Skeletal muscle satellite cell (primary cell): Measurements from ENCODE around the gene GBP1.
"Not testable (repeated sequence)": the region's sequence is repeated elsewhere in the genome, so short reads cannot be mapped to it uniquely, and the experiment has no call there.

Experiments
- H3K27me3 ChIP-seq: 2 replicates; pipeline ENCODE4 v1.7.0; 2013; ENCODE audit warnings: low read length; ENCODE audit not compliant: control insufficient read depth, insufficient read depth
- H3K36me3 ChIP-seq: 2 replicates; pipeline ENCODE4 v1.7.0; 2013; ENCODE audit warnings: mild to moderate bottlenecking, control low read depth, low read length; ENCODE audit not compliant: insufficient read depth
- H3K4me1 ChIP-seq: 2 replicates; pipeline ENCODE4 v1.7.0; 2013; ENCODE audit warnings: low read length; ENCODE audit not compliant: control insufficient read depth, insufficient read depth
- H3K4me2 ChIP-seq: 2 replicates; pipeline ENCODE4 v1.7.0; 2013; ENCODE audit warnings: mild to moderate bottlenecking, low read length
- H3K4me3 ChIP-seq: 2 replicates; pipeline ENCODE4 v1.7.0; 2013; ENCODE audit warnings: low read length
- H3K9ac ChIP-seq: 2 replicates; pipeline ENCODE4 v1.7.0; 2013; ENCODE audit warnings: mild to moderate bottlenecking, low read depth, low read length, moderate library complexity
- H3K9me3 ChIP-seq: replicated peaks from 2 replicates; pipeline ENCODE4 v1.7.0; 2013; ENCODE audit warnings: mild to moderate bottlenecking, control low read depth, low read length

GBP1 gene

DNA sequence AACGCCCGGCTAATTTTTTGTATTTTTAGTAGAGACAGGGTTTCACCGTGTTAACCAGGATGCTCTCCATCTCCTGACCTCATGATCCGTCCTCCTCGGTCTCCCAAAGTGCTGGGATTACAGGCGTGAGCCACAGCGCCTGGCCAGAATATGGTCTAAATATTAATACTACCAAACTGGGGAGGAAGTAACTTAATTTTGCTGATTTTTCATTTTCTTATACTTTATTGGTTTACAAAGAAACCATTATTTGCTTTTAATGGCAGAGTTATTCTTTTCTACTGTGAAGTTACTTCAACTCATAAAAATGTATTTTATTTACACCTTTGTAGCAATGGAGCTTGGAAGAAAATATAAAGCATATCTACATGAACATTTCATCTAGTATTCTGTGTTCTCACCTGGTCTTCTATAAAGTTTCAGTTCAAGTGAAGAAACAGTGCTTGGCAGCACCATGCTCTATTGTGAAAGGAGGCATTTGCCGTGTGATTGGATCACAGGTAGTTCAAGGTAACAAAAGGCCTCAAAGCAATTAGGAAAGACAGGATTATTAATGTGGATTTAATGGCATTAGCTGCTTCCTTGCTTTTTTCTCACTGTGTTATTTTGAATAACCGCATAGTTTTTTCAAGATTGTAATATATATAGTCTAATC lies 13.6 kb downstream of the GBP1 start:
- H3K36me3 ChIP-seq = peaks cover 17% of the 10 kb centered on the region
- H3K4me1 ChIP-seq = no peaks in the 10 kb centered on the region
- H3K4me3 ChIP-seq = no peak overlapping the region
- H3K9ac ChIP-seq = no peak overlapping the region
- no peaks in the 10 kb centered on the region for H3K9me3 ChIP-seq
- H3K4me2 ChIP-seq = no peak overlapping the region
- H3K27me3 ChIP-seq = no peaks in the 10 kb centered on the region

- no peak overlapping the region for H3K4me2 ChIP-seq
- no peaks in the 10 kb centered on the region for H3K9me3 ChIP-seq
- H3K4me3 ChIP-seq = no peak overlapping the region
- H3K9ac ChIP-seq = no peak overlapping the region
- H3K27me3 ChIP-seq = no peaks in the 10 kb centered on the region
- no peaks in the 10 kb centered on the region for H3K4me1 ChIP-seq
- H3K36me3 ChIP-seq = peaks cover 14% of the 10 kb centered on the region
Observed at GRCh38 chr1:89050649-89051033, 14.4 kb downstream of the GBP1 start.

GRCh38 chr1:89049901-89050648 lies 14.9 kb downstream of the GBP1 start:
- H3K4me3 ChIP-seq, H3K27me3 ChIP-seq, H3K4me1 ChIP-seq, H3K9ac ChIP-seq, H3K4me2 ChIP-seq, H3K9me3 ChIP-seq: not testable (repeated sequence)
- peaks cover 14% of the 10 kb centered on the region for H3K36me3 ChIP-seq

DNA sequence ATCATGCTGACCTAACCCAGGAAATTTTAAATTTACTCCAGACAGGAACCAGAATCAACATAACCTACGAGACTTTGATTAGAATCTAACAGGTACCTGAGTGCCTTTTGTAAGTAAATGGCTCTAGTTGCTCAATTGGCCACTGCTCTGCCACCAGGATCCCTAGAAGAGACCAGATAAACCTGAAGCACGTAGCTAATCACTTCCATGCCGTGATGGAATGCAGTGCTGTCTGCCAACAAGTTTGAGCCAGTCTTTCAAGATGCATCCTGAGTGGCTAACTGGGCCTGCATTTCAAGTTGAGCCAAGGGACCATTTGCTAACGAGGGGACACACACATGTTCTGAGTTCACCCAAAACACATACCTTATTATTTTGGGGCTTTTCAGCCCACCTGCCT lies 15.8 kb downstream of the GBP1 start:
- not testable (repeated sequence) for H3K9me3 ChIP-seq, H3K4me3 ChIP-seq, H3K4me2 ChIP-seq, H3K4me1 ChIP-seq, H3K9ac ChIP-seq, H3K27me3 ChIP-seq
- H3K36me3 ChIP-seq = peaks cover 14% of the 10 kb centered on the region

GRCh38 chr1:89047734-89048133 lies 17.3 kb downstream of the GBP1 start:
- Histone ChIP-seq H3K9ac (no peak overlapping the region), H3K4me1 (no peaks in the 10 kb centered on the region), H3K27me3 (no peaks in the 10 kb centered on the region), H3K4me3 (no peak overlapping the region), H3K36me3 (peaks cover 3% of the 10 kb centered on the region), H3K9me3 (no peaks in the 10 kb centered on the region), H3K4me2 (no peak overlapping the region)

GRCh38 chr1:89046318-89047183 lies 18.5 kb downstream of the GBP1 start:
- H3K36me3 ChIP-seq, H3K9me3 ChIP-seq, H3K4me3 ChIP-seq, H3K27me3 ChIP-seq, H3K4me1 ChIP-seq, H3K9ac ChIP-seq, H3K4me2 ChIP-seq: not testable (repeated sequence)

DNA sequence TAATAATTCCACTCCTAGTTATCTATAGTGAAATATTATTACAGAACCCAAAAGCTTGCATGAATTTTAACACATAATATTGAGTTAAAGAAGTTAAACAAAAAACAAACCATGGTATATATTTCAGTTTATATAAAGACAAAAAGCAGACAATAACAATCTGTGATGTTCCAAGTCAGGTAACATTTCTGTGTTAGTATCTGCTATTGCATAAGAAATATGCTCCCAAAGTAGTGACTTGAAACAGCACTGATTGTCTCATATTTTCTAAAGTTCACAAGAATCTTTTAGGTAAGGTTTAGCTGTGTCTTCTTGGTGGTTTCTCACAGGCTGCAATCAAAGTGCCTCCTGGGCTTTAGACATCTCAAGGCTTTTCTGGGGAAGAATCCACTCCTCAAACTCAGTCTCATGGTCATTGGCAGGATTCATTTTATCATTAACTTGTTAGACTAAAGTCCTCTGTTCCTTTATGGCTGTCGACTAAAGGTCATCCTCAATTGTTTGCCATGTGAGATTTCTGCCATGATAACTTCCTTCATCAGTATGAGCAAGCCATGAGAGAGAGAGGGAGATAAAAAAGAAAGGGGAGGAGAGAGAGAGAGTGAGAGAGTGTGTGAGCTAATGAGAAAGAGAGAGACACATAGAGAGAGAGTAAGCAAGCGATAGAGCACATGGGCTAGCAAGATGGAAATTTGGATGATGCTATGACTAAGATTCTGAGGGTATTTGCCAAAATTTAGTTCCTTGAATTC lies 19.9 kb downstream of the GBP1 start:
- Histone ChIP-seq H3K4me3 (no peak overlapping the region), H3K27me3 (no peaks in the 10 kb centered on the region), H3K4me2 (no peak overlapping the region), H3K4me1 (peaks cover 9% of the 10 kb centered on the region), H3K9ac (no peak overlapping the region), H3K36me3 (no peaks in the 10 kb centered on the region), H3K9me3 (no peaks in the 10 kb centered on the region)

GRCh38 chr1:89043940-89044339 lies 21.1 kb downstream of the GBP1 start:
- H3K9me3 ChIP-seq = no peaks in the 10 kb centered on the region
- no peak overlapping the region for H3K4me2 ChIP-seq
- no peak overlapping the region for H3K4me3 ChIP-seq

GRCh38 chr1:89042491-89042890 lies 22.5 kb downstream of the GBP1 start:
- Histone ChIP-seq H3K4me2 (no peak overlapping the region), H3K9ac (no peak overlapping the region), H3K27me3 (no peaks in the 10 kb centered on the region), H3K36me3 (no peaks in the 10 kb centered on the region), H3K4me3 (no peak overlapping the region), H3K4me1 (peaks cover 9% of the 10 kb centered on the region), H3K9me3 (no peaks in the 10 kb centered on the region)

More at GRCh38 chr1:89043940-89044339, 21.1 kb downstream of the GBP1 start:
- Histone ChIP-seq H3K27me3 (no peaks in the 10 kb centered on the region), H3K9ac (no peak overlapping the region), H3K36me3 (no peaks in the 10 kb centered on the region), H3K4me1 (peaks cover 9% of the 10 kb centered on the region)

- H3K9me3 ChIP-seq = no peaks in the 10 kb centered on the region
- H3K27me3 ChIP-seq = no peaks in the 10 kb centered on the region
- H3K4me2 ChIP-seq = no peak overlapping the region
- peaks cover 9% of the 10 kb centered on the region for H3K4me1 ChIP-seq
- H3K36me3 ChIP-seq = no peaks in the 10 kb centered on the region
- no peak overlapping the region for H3K9ac ChIP-seq
- no peak overlapping the region for H3K4me3 ChIP-seq
Observed at GRCh38 chr1:89041721-89042120, 23.3 kb downstream of the GBP1 start.

- Histone ChIP-seq H3K4me2 (peak overlapping the region; percentile 19), H3K9ac (no peak overlapping the region), H3K4me1 (peaks cover 9% of the 10 kb centered on the region), H3K9me3 (no peaks in the 10 kb centered on the region), H3K4me3 (no peak overlapping the region), H3K36me3 (no peaks in the 10 kb centered on the region), H3K27me3 (no peaks in the 10 kb centered on the region)
Observed at GRCh38 chr1:89041119-89041641, 23.8 kb downstream of the GBP1 start.
